Measurements from ENCODE around the gene CLEC11A.

GRCh38 chr19:50739132-50739913, 16.2 kb downstream of the CLEC11A start:
- TF ChIP-seq CTCF (IDR thresholded peaks at IDR 0.05; ENCODE audit: poor library complexity, severe bottlenecking) (no peak), TAF1 (IDR thresholded peaks at IDR 0.05; ENCODE audit: low read depth) (no peak)

Measured in neural cell (in vitro differentiated cells).